HepG2 (cell line): ENCODE measurements around the gene DNPH1. TPM values are rescaled to one million over a fixed set of nuclear protein-coding genes. Genes with fewer than 3 reads are reported as not detected.

ENCODE experiments used
- CBX1 ChIP-seq: IDR thresholded peaks from one replicate; pipeline ENCODE4 v1.6.1; 2016; ENCODE audit warnings: antibody characterized with exemption, low read depth
- DPF2 ChIP-seq: sonication (generic); formaldehyde crosslinking; IDR thresholded peaks from 2 replicates; pipeline ENCODE4 v1.4.0; 2020; ENCODE audit warnings: mild to moderate bottlenecking, low read depth, missing genetic modification reagents, borderline replicate concordance
- FOXJ3 ChIP-seq: sonication (generic); formaldehyde crosslinking; IDR thresholded peaks from 2 replicates; pipeline ENCODE4 v1.4.0; 2020; ENCODE audit warnings: missing genetic modification reagents, mild to moderate bottlenecking, borderline replicate concordance
- HINFP ChIP-seq: sonication (generic); formaldehyde crosslinking; IDR thresholded peaks from 2 replicates; pipeline ENCODE4 v1.4.0; 2020; ENCODE audit warnings: low read depth, mild to moderate bottlenecking, missing genetic modification reagents
- KLF15 ChIP-seq: sonication (generic); formaldehyde crosslinking; IDR thresholded peaks from 2 replicates; pipeline ENCODE4 v1.8.1; 2023; ENCODE audit warnings: borderline replicate concordance, mild to moderate bottlenecking, inconsistent platforms, missing genetic modification reagents, mixed read lengths
- NFATC3 ChIP-seq: sonication (generic); formaldehyde crosslinking; IDR thresholded peaks from 2 replicates; pipeline ENCODE4 v1.5.1; 2020; ENCODE audit warnings: mild to moderate bottlenecking, missing genetic modification reagents
- PAXIP1 ChIP-seq: sonication (generic); formaldehyde crosslinking; conservative IDR thresholded peaks from 2 replicates; pipeline ENCODE4 v1.4.0; 2020; ENCODE audit warnings: mild to moderate bottlenecking, missing genetic modification reagents, moderate library complexity
- PCBP1 ChIP-seq: fragments of 200-400 bp; formaldehyde crosslinking; IDR thresholded peaks from 2 replicates; pipeline ENCODE4 v1.6.1; 2017; ENCODE audit warnings: mild to moderate bottlenecking, low read depth, low read length, borderline replicate concordance
- PRMT3 ChIP-seq: sonication (generic); formaldehyde crosslinking; IDR thresholded peaks from 2 replicates; pipeline ENCODE4 v1.8.1; 2022; ENCODE audit warnings: low read depth, mild to moderate bottlenecking, moderate library complexity, missing genetic modification reagents, borderline replicate concordance
- SIN3A ChIP-seq: IDR thresholded peaks from 2 replicates; pipeline ENCODE4 v1.6.1; 2011; ENCODE audit warnings: low read depth, mild to moderate bottlenecking, control low read depth, low read length, borderline replicate concordance
- TERF1 ChIP-seq: sonication (generic); formaldehyde crosslinking; IDR thresholded peaks from 2 replicates; pipeline ENCODE4 v1.8.0; 2022; ENCODE audit warnings: mild to moderate bottlenecking, missing genetic modification reagents, moderate library complexity
- ZNF431 ChIP-seq: sonication (generic); formaldehyde crosslinking; IDR thresholded peaks from 2 replicates; pipeline ENCODE4 v1.9.0; 2022; ENCODE audit warnings: missing genetic modification reagents, low read depth, mild to moderate bottlenecking, borderline replicate concordance
- ZNF567 ChIP-seq: sonication (generic); formaldehyde crosslinking; IDR thresholded peaks from 2 replicates; pipeline ENCODE4 v1.8.1; 2023; ENCODE audit warnings: mild to moderate bottlenecking, missing genetic modification reagents, borderline replicate concordance
- ZNF660 ChIP-seq: sonication (generic); formaldehyde crosslinking; IDR thresholded peaks from 2 replicates; pipeline ENCODE4 v1.5.1; 2020; ENCODE audit warnings: mild to moderate bottlenecking, low read depth, missing genetic modification reagents, borderline replicate concordance
- ZNF839 ChIP-seq: sonication (generic); formaldehyde crosslinking; IDR thresholded peaks from 2 replicates; pipeline ENCODE4 v1.4.0; 2020; ENCODE audit warnings: missing genetic modification reagents, mild to moderate bottlenecking, borderline replicate concordance
- ZNF878 ChIP-seq: sonication (generic); formaldehyde crosslinking; IDR thresholded peaks from 2 replicates; pipeline ENCODE4 v1.8.1; 2023; ENCODE audit warnings: mild to moderate bottlenecking, missing genetic modification reagents, moderate library complexity
- polyA plus RNA-seq, 8 experiments: library from polyadenylated mRNA; depleted of rRNA in 3 of 8; stranded (reverse) in 7 of 8; unstranded in 1 of 8; fragments of >200 nt; fragmentation: Illumina TruSeq in 4 of 8; extraction: Trizol in 4 of 8; gene quantifications; 2 replicates each; pipeline versions ENCODE4 v1.2.1 to v1.2.3, GENCODE V29; 2011 to 2016; ENCODE audit warnings: low read depth in 4 of 8, missing spikeins in 1 of 8, mixed read lengths in 1 of 8; ENCODE audit not compliant: insufficient read depth in 1 of 8
- total RNA-seq, 5 experiments: library from RNA; depleted of rRNA; stranded (reverse); fragments of >200 nt; fragmentation: Illumina TruSeq; extraction: Trizol; gene quantifications; 2 replicates each; pipeline ENCODE4 v1.2.3, GENCODE V29; 2016; ENCODE audit warnings: low read depth in 1 of 5
- TF ChIP-seq, protein P1 (sequence below): sonication (generic); formaldehyde crosslinking; IDR thresholded peaks from 2 replicates; pipeline ENCODE4 v1.5.1; 2020; ENCODE audit warnings: mild to moderate bottlenecking, moderate library complexity, missing genetic modification reagents
- TF ChIP-seq, protein P2 (sequence below): sonication (generic); formaldehyde crosslinking; IDR thresholded peaks from 2 replicates; pipeline ENCODE4 v1.8.1; 2023; ENCODE audit warnings: mild to moderate bottlenecking, moderate library complexity, missing genetic modification reagents

Gene DNPH1
- total and polyA plus RNA-seq, 2 of the 13 experiments (the other 11 are each of a cell fraction or from before 2014, with no cell fraction given), result 56.5 to 75.1 TPM

DNA sequence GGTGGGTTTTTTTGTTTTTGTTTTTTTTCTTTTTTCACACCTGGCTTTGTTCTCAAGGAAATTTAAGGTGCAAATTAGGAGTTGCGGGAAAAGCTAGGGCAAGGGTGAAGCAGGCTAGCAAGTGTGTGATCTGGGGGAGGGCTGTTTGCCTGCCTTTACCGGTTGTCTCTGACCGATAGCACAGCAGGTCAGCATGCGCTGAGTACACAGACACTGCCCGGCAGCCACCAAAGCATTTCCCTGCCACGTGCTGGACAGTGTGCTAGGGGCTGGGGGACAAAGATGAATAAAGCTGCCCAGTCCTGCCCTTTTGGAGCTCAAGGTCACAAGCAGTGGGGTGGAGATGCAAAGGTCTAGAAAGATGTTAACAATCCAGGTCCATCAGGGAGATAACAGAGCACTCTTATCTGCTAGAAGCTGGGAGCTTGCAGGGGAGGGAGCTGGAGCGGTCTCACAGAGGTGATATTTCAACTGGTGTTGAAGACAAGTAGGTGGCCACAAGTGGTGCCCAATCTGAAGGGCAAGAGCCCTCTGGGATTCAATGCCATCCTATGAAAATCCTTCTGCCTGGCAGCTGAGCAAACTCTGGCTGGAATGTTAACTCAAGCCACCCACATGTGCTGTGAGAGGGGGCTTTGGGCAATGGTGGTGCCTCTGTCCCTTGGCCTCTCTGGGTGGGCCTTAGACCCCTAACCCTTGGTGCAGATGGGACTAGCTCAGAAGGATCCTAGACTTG, 38.5 kb upstream of the DNPH1 start (continued):
- peak; percentile 97 for TF ChIP-seq HINFP (CRISPR knock-in tag)
- TF ChIP-seq FOXJ3 (CRISPR knock-in tag), result peak; percentile 99
- TF ChIP-seq KLF15, result no peak; the same call in 1 of the 2 replicates
- TF ChIP-seq TERF1, result no peak
- peak; percentile 95 for TF ChIP-seq PRMT3
- TF ChIP-seq ZNF567 (CRISPR knock-in tag), result peak; percentile 98
- TF ChIP-seq PAXIP1 (CRISPR knock-in tag), result peak; percentile 100
- TF ChIP-seq CBX1, result peak; percentile 89
- TF ChIP-seq PCBP1, result no peak
- peak; percentile 95; the same call in 1 of the 2 replicates for TF ChIP-seq ZNF839 (CRISPR knock-in tag)
- TF ChIP-seq DPF2 (CRISPR knock-in tag), result peak; percentile 100
- TF ChIP-seq SIN3A, result 0 out of 2 replicates have a peak, but pooled peaks have one; percentile 58
- TF ChIP-seq, protein P1, sequence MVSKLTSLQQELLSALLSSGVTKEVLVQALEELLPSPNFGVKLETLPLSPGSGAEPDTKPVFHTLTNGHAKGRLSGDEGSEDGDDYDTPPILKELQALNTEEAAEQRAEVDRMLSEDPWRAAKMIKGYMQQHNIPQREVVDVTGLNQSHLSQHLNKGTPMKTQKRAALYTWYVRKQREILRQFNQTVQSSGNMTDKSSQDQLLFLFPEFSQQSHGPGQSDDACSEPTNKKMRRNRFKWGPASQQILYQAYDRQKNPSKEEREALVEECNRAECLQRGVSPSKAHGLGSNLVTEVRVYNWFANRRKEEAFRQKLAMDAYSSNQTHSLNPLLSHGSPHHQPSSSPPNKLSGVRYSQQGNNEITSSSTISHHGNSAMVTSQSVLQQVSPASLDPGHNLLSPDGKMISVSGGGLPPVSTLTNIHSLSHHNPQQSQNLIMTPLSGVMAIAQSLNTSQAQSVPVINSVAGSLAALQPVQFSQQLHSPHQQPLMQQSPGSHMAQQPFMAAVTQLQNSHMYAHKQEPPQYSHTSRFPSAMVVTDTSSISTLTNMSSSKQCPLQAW (CRISPR knock-in tag), result peak; percentile 99
- peak; percentile 99 for TF ChIP-seq ZNF878
- TF ChIP-seq, protein P2, sequence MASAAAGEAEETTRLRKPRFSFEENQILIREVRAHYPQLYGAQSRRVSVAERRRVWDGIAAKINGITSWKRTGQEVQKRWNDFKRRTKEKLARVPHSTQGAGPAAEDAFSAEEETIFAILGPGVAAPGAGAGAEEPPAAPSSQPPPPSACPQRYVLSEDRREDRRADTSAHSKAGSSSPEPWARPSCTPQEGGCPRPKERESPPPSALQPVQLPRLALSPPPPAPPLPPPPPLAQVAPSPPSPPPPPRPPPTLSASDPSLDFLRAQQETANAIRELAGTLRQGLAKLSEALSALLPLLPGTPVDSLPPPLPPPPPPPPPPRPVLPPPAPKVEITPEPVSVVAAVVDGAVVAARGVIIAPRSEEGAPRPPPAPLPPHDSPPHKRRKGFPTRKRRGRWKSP, result peak; percentile 99
- TF ChIP-seq ZNF431 (CRISPR knock-in tag), result peak; percentile 99
- TF ChIP-seq NFATC3 (CRISPR knock-in tag), result peak; percentile 97
- no peak for TF ChIP-seq ZNF660
